Neural progenitor cell (in vitro differentiated cells): ENCODE results near the gene E2F3. TPM values are rescaled to one million over a fixed set of nuclear protein-coding genes. Genes with fewer than 3 reads are reported as not detected.

Source experiments
- DNase-seq: peaks from one replicate; pipeline ENCODE4 v3.0.0-alpha.2; 2016; ENCODE audit warnings: low spot score
- H2AFZ ChIP-seq: fragments of 200-600 bp; sonication (generic); replicated peaks from 2 replicates; pipeline ENCODE4 v1.6.1; 2016; ENCODE audit warnings: antibody characterized with exemption
- H3F3A ChIP-seq: fragments of 200-600 bp; sonication (generic); 2 replicates; pipeline ENCODE4 v1.6.1; 2016; ENCODE audit warnings: antibody characterized with exemption, low read depth
- H3K27ac ChIP-seq: fragments of 200-600 bp; sonication (generic); 2 replicates; pipeline ENCODE4 v1.5.1; 2016; ENCODE audit warnings: mild to moderate bottlenecking
- H3K27me3 ChIP-seq: fragments of 200-600 bp; sonication (generic); 2 replicates; pipeline ENCODE4 v1.6.1; 2016; ENCODE audit warnings: mild to moderate bottlenecking, moderate library complexity
- H3K36me3 ChIP-seq: fragments of 200-600 bp; sonication (generic); 2 replicates; pipeline ENCODE4 v1.5.1; 2016
- H3K4me1 ChIP-seq: fragments of 200-600 bp; sonication (generic); 2 replicates; pipeline ENCODE4 v1.6.1; 2016; ENCODE audit warnings: mixed run types
- H3K4me2 ChIP-seq: fragments of 200-600 bp; sonication (generic); 2 replicates; pipeline ENCODE4 v1.6.1; 2016
- H3K4me3 ChIP-seq: fragments of 200-600 bp; sonication (generic); 2 replicates; pipeline ENCODE4 v1.5.1; 2016
- H3K79me2 ChIP-seq: fragments of 200-600 bp; sonication (generic); 2 replicates; pipeline ENCODE4 v1.6.1; 2016; ENCODE audit warnings: low read depth
- H3K9ac ChIP-seq: fragments of 200-600 bp; sonication (generic); 2 replicates; pipeline ENCODE4 v1.6.1; 2016
- H3K9me3 ChIP-seq: fragments of 200-600 bp; sonication (generic); 2 replicates; pipeline ENCODE4 v1.5.1; 2016; ENCODE audit warnings: low read depth
- H4K20me1 ChIP-seq: fragments of 200-600 bp; sonication (generic); 2 replicates; pipeline ENCODE4 v1.6.1; 2016; ENCODE audit warnings: low read depth
- H3K27ac Mint-ChIP-seq: 3 replicates; pipeline ENCODE4 v1.8.0; 2021; ENCODE audit warnings: mixed read lengths
- H3K27me3 Mint-ChIP-seq: 2 replicates; pipeline ENCODE4 v1.8.0; 2022; ENCODE audit warnings: low read depth, mild to moderate bottlenecking, inconsistent platforms, moderate library complexity, mixed read lengths; ENCODE audit not compliant: insufficient read depth
- H3K36me3 Mint-ChIP-seq: 3 replicates; pipeline ENCODE4 v1.8.0; 2021; ENCODE audit warnings: mixed read lengths
- H3K4me1 Mint-ChIP-seq: 3 replicates; pipeline ENCODE4 v1.8.0; 2021; ENCODE audit warnings: mixed read lengths
- H3K4me3 Mint-ChIP-seq: 3 replicates; pipeline ENCODE4 v1.8.0; 2021; ENCODE audit warnings: mild to moderate bottlenecking, moderate library complexity, mixed read lengths
- H3K9me3 Mint-ChIP-seq: 3 replicates; pipeline ENCODE4 v1.8.0; 2020; ENCODE audit warnings: mixed read lengths
- EZH2 ChIP-seq: fragments of 200-600 bp; sonication (generic); IDR thresholded peaks from 2 replicates; pipeline ENCODE4 v1.6.1; 2017; ENCODE audit warnings: antibody characterized with exemption, mild to moderate bottlenecking, moderate library complexity
- EZH2phosphoT487 ChIP-seq: fragments of 200-600 bp; sonication (generic); IDR thresholded peaks from 2 replicates; pipeline ENCODE4 v1.6.1; 2017; ENCODE audit warnings: antibody characterized with exemption
- total RNA-seq: library from RNA; depleted of rRNA; stranded (reverse); fragments of >200 nt; gene quantifications from 2 replicates; pipeline ENCODE4 v1.2.3, GENCODE V29; 2015; ENCODE audit warnings: low replicate concordance
- TF ChIP-seq, protein P1 (sequence below): fragments of 200-600 bp; sonication (generic); IDR thresholded peaks from 2 replicates; pipeline ENCODE4 v1.5.1; 2017; ENCODE audit warnings: antibody characterized with exemption, mild to moderate bottlenecking

Gene E2F3
- total RNA-seq, 1 donor from 2014 or later = 35.7 TPM

DNA sequence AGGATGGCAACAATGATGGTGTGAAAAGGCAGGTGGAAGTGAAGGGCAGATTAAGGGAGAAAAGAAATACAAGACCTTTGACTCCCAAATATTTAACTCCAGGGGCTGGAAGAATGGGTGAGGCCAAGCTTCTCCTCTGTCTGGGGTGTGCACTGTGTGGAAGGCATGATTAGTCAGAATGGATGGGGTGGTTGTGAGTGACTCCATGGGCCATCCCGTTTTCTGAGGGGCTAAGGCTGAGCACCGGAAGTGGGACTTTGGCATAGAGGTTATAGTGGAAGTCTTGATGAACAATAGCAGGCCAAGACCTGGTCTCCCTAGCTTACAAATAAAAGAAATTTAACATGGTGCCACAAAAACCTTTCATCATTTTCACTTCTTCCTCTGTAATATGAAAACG lies 12.1 kb downstream of the E2F3 start:
- H3K4me1 Mint-ChIP-seq = peaks cover 29% of the 10 kb centered on the region
- Histone ChIP-seq H3K36me3 (no peaks in the 10 kb centered on the region), H3K4me3 (no peak overlapping the region), H3K9ac (no peak overlapping the region), H3K27me3 (no peaks in the 10 kb centered on the region), H3K27ac (no peak overlapping the region), H3K79me2 (peaks cover 100% of the 10 kb centered on the region), H3K9me3 (no peaks in the 10 kb centered on the region), H3K4me1 (peaks cover 32% of the 10 kb centered on the region), H2AFZ (no peak overlapping the region), H4K20me1 (peaks cover 100% of the 10 kb centered on the region), H3F3A (peaks cover 11% of the 10 kb centered on the region), H3K4me2 (no peak overlapping the region)
- H3K27me3 Mint-ChIP-seq = no peaks in the 10 kb centered on the region
- H3K27ac Mint-ChIP-seq = no peak overlapping the region
- TF ChIP-seq EZH2phosphoT487 (no peak), EZH2 (no peak)
- TF ChIP-seq, protein P1, sequence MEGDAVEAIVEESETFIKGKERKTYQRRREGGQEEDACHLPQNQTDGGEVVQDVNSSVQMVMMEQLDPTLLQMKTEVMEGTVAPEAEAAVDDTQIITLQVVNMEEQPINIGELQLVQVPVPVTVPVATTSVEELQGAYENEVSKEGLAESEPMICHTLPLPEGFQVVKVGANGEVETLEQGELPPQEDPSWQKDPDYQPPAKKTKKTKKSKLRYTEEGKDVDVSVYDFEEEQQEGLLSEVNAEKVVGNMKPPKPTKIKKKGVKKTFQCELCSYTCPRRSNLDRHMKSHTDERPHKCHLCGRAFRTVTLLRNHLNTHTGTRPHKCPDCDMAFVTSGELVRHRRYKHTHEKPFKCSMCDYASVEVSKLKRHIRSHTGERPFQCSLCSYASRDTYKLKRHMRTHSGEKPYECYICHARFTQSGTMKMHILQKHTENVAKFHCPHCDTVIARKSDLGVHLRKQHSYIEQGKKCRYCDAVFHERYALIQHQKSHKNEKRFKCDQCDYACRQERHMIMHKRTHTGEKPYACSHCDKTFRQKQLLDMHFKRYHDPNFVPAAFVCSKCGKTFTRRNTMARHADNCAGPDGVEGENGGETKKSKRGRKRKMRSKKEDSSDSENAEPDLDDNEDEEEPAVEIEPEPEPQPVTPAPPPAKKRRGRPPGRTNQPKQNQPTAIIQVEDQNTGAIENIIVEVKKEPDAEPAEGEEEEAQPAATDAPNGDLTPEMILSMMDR = no peak
- no peaks in the 10 kb centered on the region for H3K9me3 Mint-ChIP-seq
- no peak overlapping the region for H3K4me3 Mint-ChIP-seq
- DNase-seq = no peak
- H3K36me3 Mint-ChIP-seq = peaks cover 34% of the 10 kb centered on the region

DNA sequence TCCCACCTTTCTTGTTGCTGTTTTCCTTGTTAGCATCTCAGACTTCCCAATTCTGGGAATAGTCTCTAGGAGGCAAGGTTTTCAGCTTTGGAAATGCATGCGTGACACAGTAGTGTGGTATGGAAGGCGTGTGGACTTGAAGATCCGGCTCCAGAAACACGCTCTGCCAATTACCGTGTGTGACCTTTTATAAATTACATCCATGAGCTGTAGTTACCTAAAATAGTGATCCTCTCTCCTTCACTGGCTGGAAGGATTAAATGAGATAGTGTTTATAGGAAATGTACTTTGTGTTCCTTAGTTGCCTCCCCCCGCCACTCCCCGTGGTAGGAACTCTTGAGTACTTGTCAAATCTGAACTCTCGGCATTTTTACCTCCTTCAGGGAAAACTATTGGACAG lies 13.0 kb downstream of the E2F3 start:
- Mint-ChIP-seq H3K4me1 (peaks cover 29% of the 10 kb centered on the region), H3K4me3 (no peak overlapping the region), H3K36me3 (peaks cover 34% of the 10 kb centered on the region), H3K9me3 (no peaks in the 10 kb centered on the region), H3K27me3 (no peaks in the 10 kb centered on the region), H3K27ac (no peak overlapping the region)
- Histone ChIP-seq H2AFZ (no peak overlapping the region), H3K4me1 (peaks cover 32% of the 10 kb centered on the region), H3K4me2 (no peak overlapping the region), H4K20me1 (peaks cover 100% of the 10 kb centered on the region), H3K9me3 (no peaks in the 10 kb centered on the region), H3F3A (peaks cover 11% of the 10 kb centered on the region), H3K9ac (no peak overlapping the region), H3K36me3 (no peaks in the 10 kb centered on the region), H3K4me3 (no peak overlapping the region), H3K79me2 (peaks cover 100% of the 10 kb centered on the region), H3K27me3 (no peaks in the 10 kb centered on the region), H3K27ac (no peak overlapping the region)
- TF ChIP-seq EZH2 (no peak), EZH2phosphoT487 (no peak)
- TF ChIP-seq, protein P1 = no peak
- no peak for DNase-seq

DNA sequence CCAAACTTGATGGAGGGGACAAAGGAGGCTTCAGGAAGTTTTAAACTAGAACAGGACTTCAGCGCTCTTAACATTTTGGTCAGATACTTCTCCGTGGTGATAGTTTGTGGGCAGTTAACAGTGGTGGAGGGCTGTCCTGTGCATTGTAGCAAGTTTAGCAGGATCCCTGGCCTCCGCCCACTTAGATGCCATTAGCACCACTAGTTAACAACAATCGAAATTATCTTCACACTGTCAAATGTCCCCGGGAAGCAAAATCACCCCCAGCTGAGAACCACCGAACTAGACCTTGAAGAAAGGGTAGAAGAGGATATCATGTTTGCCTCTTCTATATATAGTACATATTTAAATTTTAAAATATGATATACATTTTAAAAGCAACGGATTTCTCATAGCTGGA lies 13.6 kb downstream of the E2F3 start:
- Histone ChIP-seq H3F3A (peaks cover 11% of the 10 kb centered on the region), H3K27ac (no peak overlapping the region), H4K20me1 (peaks cover 100% of the 10 kb centered on the region), H3K27me3 (no peaks in the 10 kb centered on the region), H2AFZ (no peak overlapping the region), H3K79me2 (peaks cover 100% of the 10 kb centered on the region), H3K9me3 (no peaks in the 10 kb centered on the region), H3K9ac (no peak overlapping the region), H3K4me2 (no peak overlapping the region), H3K4me1 (peaks cover 32% of the 10 kb centered on the region), H3K36me3 (no peaks in the 10 kb centered on the region), H3K4me3 (no peak overlapping the region)
- H3K4me3 Mint-ChIP-seq = no peak overlapping the region
- peaks cover 34% of the 10 kb centered on the region for H3K36me3 Mint-ChIP-seq
- no peak overlapping the region for H3K27ac Mint-ChIP-seq
- TF ChIP-seq EZH2phosphoT487 (no peak), EZH2 (no peak)
- TF ChIP-seq, protein P1 = no peak
- H3K27me3 Mint-ChIP-seq = no peaks in the 10 kb centered on the region
- H3K9me3 Mint-ChIP-seq = peaks cover 5% of the 10 kb centered on the region
- no peak for DNase-seq
- peaks cover 29% of the 10 kb centered on the region for H3K4me1 Mint-ChIP-seq
